Spinal cord (tissue), 10 donors: ENCODE results near the gene PRIM2. TPM values are rescaled to one million over a fixed set of nuclear protein-coding genes. Genes with fewer than 3 reads are reported as not detected.
A peak's percentile ranks its signal among the peaks of the same experiment; 100 is the strongest.
"Not testable (repeated sequence)": the region's sequence is repeated elsewhere in the genome, so short reads cannot be mapped to it uniquely, and the experiment has no call there.

Source experiments
- DNase-seq, 6 donors: peaks; one replicate each; pipeline versions ENCODE4 v3.0.0 to v3.0.0-alpha.2; 2013 to 2015; ENCODE audit warnings: low spot score in 6 of 6, low read depth in 4 of 6
- H3K27ac ChIP-seq: one replicate; pipeline ENCODE4 v1.5.1; 2013; ENCODE audit warnings: low read depth, low read length, control low read depth
- H3K27me3 ChIP-seq: one replicate; pipeline ENCODE4 v1.6.1; 2013; ENCODE audit warnings: low read length; ENCODE audit not compliant: control insufficient read depth, insufficient read depth
- H3K36me3 ChIP-seq: one replicate; pipeline ENCODE4 v1.6.1; 2013; ENCODE audit warnings: low read length; ENCODE audit not compliant: control insufficient read depth, insufficient read depth
- H3K4me1 ChIP-seq: one replicate; pipeline ENCODE4 v1.6.1; 2013; ENCODE audit warnings: low read length; ENCODE audit not compliant: control insufficient read depth, insufficient read depth
- H3K4me3 ChIP-seq: one replicate; pipeline ENCODE4 v1.5.1; 2013; ENCODE audit warnings: low read depth, low read length, control low read depth
- H3K9me3 ChIP-seq: one replicate; pipeline ENCODE4 v1.6.1; 2013; ENCODE audit warnings: low read length; ENCODE audit not compliant: control insufficient read depth, insufficient read depth
- WGBS: methylation state at CpG from one replicate; pipeline ENCODE4 v1.1.5; 2013; ENCODE audit warnings: missing lambda C conversion rate; ENCODE audit not compliant: insufficient coverage; 5-methylcytosine and 5-hydroxymethylcytosine counted together
- polyA plus RNA-seq, 2 donors: library from polyadenylated mRNA; unstranded; fragments of 120-200 nt; gene quantifications; one replicate each; pipeline ENCODE4 v1.2.1, GENCODE V29; 2013; ENCODE audit not compliant: insufficient read length in 2 of 2
- total RNA-seq, 2 donors: library from RNA; depleted of rRNA in 1 of 2; stranded (reverse); fragments of 120-200 nt in 1 of 2; fragments of >200 nt in 1 of 2; gene quantifications; one replicate each; pipeline versions ENCODE4 v1.2.3 to v1.2.4, GENCODE V29; 2013 to 2014
- donor health status: healthy.

Gene PRIM2
- total and polyA plus RNA-seq, 4 donors: 8.1 to 19.7 (median 13.6) TPM

DNA sequence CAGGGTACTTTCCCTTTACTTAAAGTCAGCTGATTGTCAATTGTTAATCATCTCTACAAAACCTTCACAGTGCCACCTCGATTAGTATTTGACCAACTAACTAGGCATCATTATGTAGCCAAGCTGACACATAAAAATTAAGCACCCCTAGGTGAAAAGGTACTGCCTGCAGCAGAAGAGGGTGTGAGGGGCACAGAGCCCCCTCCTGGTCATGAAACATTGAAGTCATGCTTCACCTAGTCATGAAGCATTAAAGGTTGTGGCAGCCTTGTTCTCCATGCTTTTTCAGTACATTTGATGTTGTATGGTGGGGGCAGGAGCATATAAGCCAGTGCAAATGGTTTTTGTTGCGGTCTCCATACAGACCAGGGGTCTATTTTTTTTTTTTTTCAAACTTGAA is 142.4 kb downstream of the PRIM2 start:
- not testable (repeated sequence) for H3K36me3 ChIP-seq, H3K9me3 ChIP-seq, DNase-seq, H3K4me1 ChIP-seq, H3K27me3 ChIP-seq, H3K4me3 ChIP-seq, H3K27ac ChIP-seq
- no CpG with 5 or more reads among the region's 2 CpGs for WGBS

DNA sequence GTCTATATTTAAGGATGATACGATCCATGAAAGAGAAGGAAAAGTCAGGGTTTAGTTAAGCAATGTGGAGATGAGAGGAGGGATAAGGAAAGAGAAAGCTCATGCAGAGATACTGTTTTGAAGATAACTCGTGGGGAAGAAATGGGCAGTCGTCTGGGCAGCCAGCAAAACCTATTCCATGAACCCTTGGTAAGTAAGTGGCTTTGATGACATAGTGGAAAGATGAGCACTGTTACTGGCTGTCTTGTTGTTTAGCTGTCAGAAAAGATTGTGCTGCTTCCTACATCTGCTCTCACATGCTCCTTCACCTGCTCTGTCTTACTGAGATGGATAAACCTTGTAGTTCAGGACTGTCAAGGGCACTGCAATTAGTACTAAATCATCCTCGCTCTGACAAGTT is 143.6 kb downstream of the PRIM2 start:
- H3K4me1 ChIP-seq, DNase-seq, H3K4me3 ChIP-seq, H3K9me3 ChIP-seq, H3K36me3 ChIP-seq, H3K27ac ChIP-seq, H3K27me3 ChIP-seq: not testable (repeated sequence)
- WGBS: 64% methylated on average over 2 of the region's 4 CpGs

DNA sequence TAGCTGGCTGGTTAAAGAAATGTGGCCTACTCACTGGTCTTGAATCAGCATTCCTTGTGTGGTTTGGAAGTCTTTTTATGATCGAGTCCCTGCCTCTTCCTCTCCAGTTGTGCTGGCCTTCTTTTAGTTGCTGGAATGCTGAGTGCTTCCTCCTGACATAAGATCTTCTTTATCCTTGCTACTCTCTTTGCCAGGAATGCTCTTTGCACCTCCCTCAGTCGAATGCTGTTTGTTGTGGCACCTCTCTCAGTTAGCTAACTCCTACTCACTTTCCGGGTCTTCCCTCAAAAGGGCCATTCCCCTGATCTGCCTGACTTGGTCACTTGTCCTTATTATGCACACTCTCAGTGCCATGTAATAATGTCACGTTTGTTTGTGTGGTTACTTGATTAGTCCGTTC is 146.4 kb downstream of the PRIM2 start:
- not testable (repeated sequence) for H3K36me3 ChIP-seq, H3K9me3 ChIP-seq, H3K4me3 ChIP-seq, H3K4me1 ChIP-seq, DNase-seq, H3K27me3 ChIP-seq, H3K27ac ChIP-seq
- 87% methylated on average over 3 of the region's 5 CpGs for WGBS

DNA sequence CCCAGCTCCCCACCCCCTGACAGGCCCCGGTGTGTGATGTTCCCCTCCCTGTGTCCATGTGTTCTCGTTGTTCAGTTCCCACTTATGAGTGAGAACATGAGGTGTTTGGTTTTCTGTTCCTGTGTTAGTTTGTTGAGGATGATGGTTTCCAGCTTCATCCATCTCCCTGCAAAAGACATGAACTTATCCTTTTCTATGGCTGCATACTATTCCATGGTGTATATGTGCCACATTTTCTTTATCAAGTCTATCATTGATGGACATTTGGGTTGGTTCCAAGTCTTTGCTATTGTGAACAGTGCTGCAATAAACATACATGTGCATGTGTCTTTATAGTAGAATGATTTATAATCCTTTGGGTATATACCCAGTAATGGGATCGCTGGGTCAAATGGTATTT is 148.5 kb downstream of the PRIM2 start:
- no CpG with 5 or more reads among the region's 3 CpGs for WGBS

DNA sequence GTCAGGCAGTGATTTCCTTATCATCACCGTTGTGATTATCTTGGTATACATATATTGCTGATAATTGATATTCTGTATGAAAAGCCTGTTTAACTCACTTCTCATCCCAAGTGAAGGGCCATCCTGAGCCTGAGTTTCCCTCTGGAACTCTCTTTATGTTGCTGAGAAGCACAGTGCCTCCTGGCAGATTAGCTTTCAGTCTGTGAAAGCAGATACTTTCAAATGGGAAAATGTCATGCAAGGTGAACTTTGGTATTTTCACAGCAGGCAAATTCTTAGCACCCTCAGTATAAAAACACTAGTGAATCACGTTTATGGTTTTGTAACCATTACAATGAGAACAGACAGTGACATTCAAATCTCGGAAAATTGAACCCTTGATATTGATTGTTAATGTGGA is 151.6 kb downstream of the PRIM2 start:
- no peaks in the 10 kb centered on the region for H3K36me3 ChIP-seq
- no peaks in the 10 kb centered on the region for H3K4me1 ChIP-seq
- no peak overlapping the region for H3K4me3 ChIP-seq
- H3K9me3 ChIP-seq: no peaks in the 10 kb centered on the region
- H3K27me3 ChIP-seq: no peaks in the 10 kb centered on the region
- WGBS: no CpG with 5 or more reads among the region's 3 CpGs
- DNase-seq: no peak
- H3K27ac ChIP-seq: no peak overlapping the region

More for the DNA sequence above, 148.5 kb downstream of the PRIM2 start:
- H3K36me3 ChIP-seq, H3K9me3 ChIP-seq, H3K27ac ChIP-seq, DNase-seq, H3K4me3 ChIP-seq, H3K27me3 ChIP-seq, H3K4me1 ChIP-seq: not testable (repeated sequence)

DNA sequence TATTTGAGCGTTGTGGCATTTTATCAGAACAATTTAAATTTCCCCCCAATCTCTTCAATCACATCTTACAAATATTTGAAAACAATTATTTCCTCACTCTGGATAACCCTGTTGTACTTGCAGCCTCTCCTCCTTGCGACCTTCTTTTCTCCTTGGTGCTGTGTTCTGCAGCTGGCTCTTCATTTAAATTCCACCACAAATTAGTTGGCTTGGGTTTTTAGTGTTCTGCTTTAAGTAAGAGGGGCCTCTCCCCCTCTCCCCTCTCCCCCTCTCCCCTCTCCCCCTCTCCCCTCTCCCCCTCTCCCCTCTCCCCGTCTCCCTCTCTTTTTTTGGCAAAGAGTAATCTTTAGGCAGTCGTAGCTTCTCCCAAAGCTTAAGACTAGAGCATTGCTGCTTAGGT is 152.7 kb downstream of the PRIM2 start:
- H3K9me3 ChIP-seq, H3K4me3 ChIP-seq, H3K4me1 ChIP-seq, H3K27me3 ChIP-seq, H3K36me3 ChIP-seq, H3K27ac ChIP-seq, DNase-seq: not testable (repeated sequence)
- WGBS: no CpG with 5 or more reads among the region's 4 CpGs

DNA sequence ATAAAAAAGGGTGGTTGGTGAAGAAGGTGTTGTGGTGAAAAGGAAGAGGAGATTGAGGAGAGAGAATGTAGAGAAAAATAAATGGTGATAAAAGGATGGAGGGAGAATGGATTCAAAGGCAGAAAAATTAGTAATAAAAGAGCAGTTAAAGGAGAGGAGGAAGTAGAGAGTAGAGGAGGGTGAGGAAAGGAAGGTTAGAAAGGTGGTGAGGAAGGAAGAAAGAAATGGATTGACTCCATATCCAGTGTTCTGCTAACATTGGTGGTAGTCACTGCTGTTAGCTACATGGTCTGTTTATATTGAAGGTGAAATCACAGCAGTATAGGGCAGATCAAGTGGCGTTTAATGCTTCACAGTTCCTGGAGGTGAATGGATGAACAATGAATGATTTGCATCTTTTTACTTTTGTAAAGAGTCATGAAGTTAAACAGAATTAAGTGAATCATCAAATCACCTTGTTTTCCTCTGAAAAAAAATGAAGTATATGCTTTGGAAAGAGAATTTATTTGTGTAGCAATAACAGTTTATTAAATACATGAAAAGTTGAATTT is 154.0 kb downstream of the PRIM2 start:
- not testable (repeated sequence) for H3K27me3 ChIP-seq, H3K4me1 ChIP-seq, H3K36me3 ChIP-seq, H3K9me3 ChIP-seq, H3K4me3 ChIP-seq, H3K27ac ChIP-seq, DNase-seq
- WGBS: no CpG with 5 or more reads among the region's 1 CpG

DNA sequence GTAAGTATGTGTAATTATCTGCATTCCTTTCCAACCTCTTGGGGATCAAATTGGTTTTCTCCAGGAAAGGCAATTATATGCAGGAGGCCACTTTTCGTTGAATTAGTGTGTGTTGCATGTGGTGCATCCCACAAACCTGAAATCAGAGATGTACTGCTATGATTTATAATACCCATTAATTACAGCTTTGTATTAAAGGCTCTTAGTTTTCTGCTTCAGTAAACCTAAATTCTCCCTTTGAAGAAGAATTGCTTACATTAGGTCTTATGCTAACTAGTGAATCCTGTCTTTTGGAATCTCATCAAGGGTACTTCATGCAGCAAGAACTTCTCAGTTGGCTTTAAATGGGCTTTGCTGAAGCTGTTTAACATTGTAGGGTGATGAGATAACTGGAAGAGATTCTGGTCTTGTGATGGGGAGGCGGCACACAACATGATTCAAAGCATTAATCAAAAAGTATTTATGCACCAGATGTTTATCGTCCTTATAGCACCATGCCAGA is 155.5 kb downstream of the PRIM2 start:
- WGBS: no CpG with 5 or more reads among the region's 3 CpGs
- not testable (repeated sequence) for H3K4me3 ChIP-seq, H3K27me3 ChIP-seq, H3K9me3 ChIP-seq, H3K36me3 ChIP-seq, H3K27ac ChIP-seq, H3K4me1 ChIP-seq
- peak in 2 of 6 donors; percentile 19 to 60 for DNase-seq

DNA sequence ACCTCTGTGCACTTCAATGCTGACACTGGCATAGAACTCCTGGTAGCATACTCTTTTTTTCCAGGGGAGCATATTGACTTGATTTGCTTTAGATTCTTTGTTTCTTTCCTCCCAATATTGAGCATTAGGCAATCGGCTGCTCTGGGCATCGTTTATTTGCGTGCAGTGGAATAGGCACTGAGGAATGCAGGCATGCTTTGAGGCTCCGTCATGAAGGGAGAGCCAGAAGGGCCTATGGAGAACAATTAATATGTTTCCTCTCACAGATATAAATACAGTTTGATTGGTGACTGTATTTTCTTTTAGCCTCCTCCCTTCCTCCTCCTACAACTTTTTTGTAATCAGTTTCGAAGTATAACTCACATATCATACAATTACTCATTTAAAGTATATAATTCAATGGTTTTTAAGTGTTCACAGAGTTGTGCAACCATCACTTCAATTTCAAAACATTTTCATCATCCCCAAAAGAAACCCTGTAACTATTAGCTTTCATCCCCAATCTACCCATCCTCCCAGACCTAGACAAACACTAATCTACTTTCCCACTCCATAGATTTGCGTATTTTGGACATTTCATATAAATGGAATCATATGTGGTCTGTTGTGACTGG is 157.5 kb downstream of the PRIM2 start:
- H3K9me3 ChIP-seq, H3K4me3 ChIP-seq, H3K36me3 ChIP-seq, DNase-seq, H3K27me3 ChIP-seq, H3K27ac ChIP-seq, H3K4me1 ChIP-seq: not testable (repeated sequence)
- WGBS: no CpG with 5 or more reads among the region's 6 CpGs

DNA sequence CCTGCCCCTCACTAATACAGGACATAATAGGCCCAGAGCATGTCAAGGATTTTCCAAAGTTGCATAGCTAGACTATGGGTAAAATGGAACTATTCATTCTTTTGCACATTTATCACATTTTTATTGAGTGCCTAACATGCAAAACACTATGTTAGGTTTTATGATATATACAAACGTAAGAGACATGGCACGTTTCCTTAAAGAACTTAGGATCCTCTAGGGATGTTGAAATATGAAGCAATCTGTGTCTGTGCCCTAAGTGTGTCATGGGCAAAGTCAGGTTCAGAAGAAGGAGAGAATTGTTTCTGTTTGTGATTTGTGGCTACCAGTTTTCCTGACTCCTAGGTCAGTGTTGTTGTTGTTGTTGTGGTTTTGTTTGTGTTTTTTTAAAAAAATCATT is 158.2 kb downstream of the PRIM2 start:
- not testable (repeated sequence) for H3K27me3 ChIP-seq, H3K4me1 ChIP-seq, DNase-seq, H3K9me3 ChIP-seq, H3K36me3 ChIP-seq, H3K4me3 ChIP-seq, H3K27ac ChIP-seq
- WGBS: 92% methylated on average over 2 of the region's 2 CpGs
